GM23338 (cell line): ENCODE data around the gene SPEM3. TPM values are rescaled to one million over a fixed set of nuclear protein-coding genes. Genes with fewer than 3 reads are reported as not detected.

Source experiments
- ATAC-seq: fragments of 200-7000 bp; cut with Tn5 transposase; 3 replicates; pipeline ENCODE4 v1.9.1; 2020
- DNase-seq: peaks from one replicate; pipeline ENCODE4 v3.0.0-alpha.2; 2015; ENCODE audit warnings: low spot score
- H2AFZ ChIP-seq: fragments of 200-600 bp; sonication (generic); 2 replicates; pipeline ENCODE4 v1.8.0; 2016; ENCODE audit warnings: antibody characterized with exemption, mild to moderate bottlenecking, moderate library complexity
- H3F3A ChIP-seq: fragments of 200-600 bp; sonication (generic); replicated peaks from 2 replicates; pipeline ENCODE4 v1.8.0; 2017; ENCODE audit warnings: antibody characterized with exemption, mixed run types, low read depth
- H3K27ac ChIP-seq: fragments of 200-600 bp; sonication (generic); 2 replicates; pipeline ENCODE4 v1.6.1; 2016; ENCODE audit warnings: low read depth
- H3K27me3 ChIP-seq: fragments of 200-600 bp; sonication (generic); 2 replicates; pipeline ENCODE4 v1.8.0; 2016; ENCODE audit warnings: mild to moderate bottlenecking, mixed run types, moderate library complexity; ENCODE audit not compliant: insufficient read depth
- H3K36me3 ChIP-seq: fragments of 200-600 bp; sonication (generic); 2 replicates; pipeline ENCODE4 v1.8.0; 2016; ENCODE audit warnings: mild to moderate bottlenecking; ENCODE audit not compliant: insufficient read depth
- H3K4me1 ChIP-seq: fragments of 200-600 bp; sonication (generic); 2 replicates; pipeline ENCODE4 v1.8.0; 2016; ENCODE audit warnings: mild to moderate bottlenecking, moderate library complexity; ENCODE audit not compliant: insufficient read depth
- H3K4me2 ChIP-seq: fragments of 200-600 bp; sonication (generic); 2 replicates; pipeline ENCODE4 v1.7.1; 2017; ENCODE audit warnings: mixed run types
- H3K4me3 ChIP-seq: fragments of 200-600 bp; sonication (generic); 2 replicates; pipeline ENCODE4 v1.6.1; 2016; ENCODE audit warnings: mixed run types
- H3K79me2 ChIP-seq: fragments of 200-600 bp; sonication (generic); replicated peaks from 2 replicates; pipeline ENCODE4 v1.8.0; 2017; ENCODE audit warnings: mild to moderate bottlenecking; ENCODE audit not compliant: insufficient read depth
- H3K9me2 ChIP-seq: fragments of 200-600 bp; sonication (generic); 2 replicates; pipeline ENCODE4 v1.8.0; 2017; ENCODE audit not compliant: insufficient read depth
- H4K20me1 ChIP-seq: fragments of 200-600 bp; sonication (generic); replicated peaks from 2 replicates; pipeline ENCODE4 v1.8.0; 2017; ENCODE audit warnings: mild to moderate bottlenecking; ENCODE audit not compliant: insufficient read depth
- H3K27ac Mint-ChIP-seq: 2 replicates; pipeline ENCODE4 v1.8.0; 2020; ENCODE audit warnings: inconsistent platforms, mild to moderate bottlenecking, moderate library complexity, mixed read lengths
- H3K27me3 Mint-ChIP-seq: 3 replicates; pipeline ENCODE4 v1.8.0; 2022; ENCODE audit warnings: low read depth, mild to moderate bottlenecking, moderate library complexity, mixed read lengths, inconsistent platforms; ENCODE audit not compliant: insufficient read depth, poor library complexity
- H3K36me3 Mint-ChIP-seq: 3 replicates; pipeline ENCODE4 v1.8.0; 2021; ENCODE audit warnings: low read depth, mild to moderate bottlenecking, inconsistent platforms, moderate library complexity, mixed read lengths
- H3K4me1 Mint-ChIP-seq: 3 replicates; pipeline ENCODE4 v1.8.0; 2020; ENCODE audit warnings: mild to moderate bottlenecking, inconsistent platforms, mixed read lengths
- H3K4me3 Mint-ChIP-seq: 3 replicates; pipeline ENCODE4 v1.8.0; 2021; ENCODE audit warnings: moderate library complexity, mild to moderate bottlenecking, inconsistent platforms, mixed read lengths
- H3K9me3 Mint-ChIP-seq: 3 replicates; pipeline ENCODE4 v1.8.0; 2020; ENCODE audit warnings: moderate library complexity, mild to moderate bottlenecking, inconsistent platforms, mixed read lengths
- CREB1 ChIP-seq: fragments of 250-450 bp; sonication (Bioruptor Pico); IDR thresholded peaks from 2 replicates; pipeline ENCODE4 v1.5.0; 2020; ENCODE audit warnings: low read depth, mild to moderate bottlenecking, moderate library complexity
- EZH2 ChIP-seq: fragments of 200-600 bp; sonication (generic); IDR thresholded peaks from one replicate; pipeline ENCODE4 v1.8.0; 2017; ENCODE audit warnings: antibody characterized with exemption, mild to moderate bottlenecking, low read depth; ENCODE audit not compliant: unreplicated experiment
- JUNB ChIP-seq: IDR thresholded peaks from one replicate; pipeline ENCODE4 v1.6.1; 2016; ENCODE audit warnings: antibody characterized with exemption; ENCODE audit not compliant: unreplicated experiment
- NANOG ChIP-seq: IDR thresholded peaks from 2 replicates; pipeline ENCODE4 v1.6.1; 2016; ENCODE audit warnings: antibody characterized with exemption, borderline replicate concordance
- POLR2AphosphoS5 ChIP-seq: IDR thresholded peaks from 2 replicates; pipeline ENCODE4 v1.6.1; 2016; ENCODE audit warnings: antibody characterized with exemption, low read depth
- STAT1 ChIP-seq: IDR thresholded peaks from one replicate; pipeline ENCODE4 v1.6.1; 2016; ENCODE audit warnings: antibody characterized with exemption; ENCODE audit not compliant: unreplicated experiment
- ZNF114 ChIP-seq: fragments of 250-450 bp; sonication (Bioruptor Pico); IDR thresholded peaks from 2 replicates; pipeline ENCODE4 v1.5.0; 2020; ENCODE audit warnings: mild to moderate bottlenecking, moderate library complexity
- ZNF331 ChIP-seq: fragments of 250-450 bp; sonication (Bioruptor Pico); IDR thresholded peaks from 2 replicates; pipeline ENCODE4 v1.5.0; 2020; ENCODE audit warnings: low read depth, mild to moderate bottlenecking, moderate library complexity
- polyA plus RNA-seq: library from polyadenylated mRNA; unstranded; fragments of >200 nt; fragmentation: Nextera tagmentation; extraction: Ambion mirVana; gene quantifications from 2 replicates; pipeline ENCODE4 v1.2.1, GENCODE V29; 2016
- total RNA-seq: library from RNA; depleted of rRNA; stranded (reverse); fragments of >200 nt; shearing (Covaris generic); gene quantifications from 2 replicates; pipeline ENCODE4 v1.2.3, GENCODE V29; 2014
- TF ChIP-seq, protein P1 (sequence below): fragments of 250-450 bp; sonication (Bioruptor Pico); IDR thresholded peaks from 2 replicates; pipeline ENCODE4 v1.5.0; 2020; ENCODE audit warnings: mild to moderate bottlenecking, moderate library complexity
- TF ChIP-seq, protein P2 (sequence below): IDR thresholded peaks from 2 replicates; pipeline ENCODE4 v1.6.1; 2016; ENCODE audit warnings: antibody characterized with exemption
- TF ChIP-seq, protein P3 (sequence below), 2 experiments: fragments of 200-600 bp in 1 of 2; sonication (generic) in 1 of 2; conservative IDR thresholded peaks; 2 replicates each; pipeline versions ENCODE4 v1.5.1 to v1.6.1; 2016 to 2017; ENCODE audit warnings: antibody characterized with exemption in 2 of 2, low read depth in 2 of 2, mild to moderate bottlenecking in 2 of 2, moderate library complexity in 1 of 2

SPEM3 gene
- total and polyA plus RNA-seq, 2 experiments from 2014 or later: not detected

DNA sequence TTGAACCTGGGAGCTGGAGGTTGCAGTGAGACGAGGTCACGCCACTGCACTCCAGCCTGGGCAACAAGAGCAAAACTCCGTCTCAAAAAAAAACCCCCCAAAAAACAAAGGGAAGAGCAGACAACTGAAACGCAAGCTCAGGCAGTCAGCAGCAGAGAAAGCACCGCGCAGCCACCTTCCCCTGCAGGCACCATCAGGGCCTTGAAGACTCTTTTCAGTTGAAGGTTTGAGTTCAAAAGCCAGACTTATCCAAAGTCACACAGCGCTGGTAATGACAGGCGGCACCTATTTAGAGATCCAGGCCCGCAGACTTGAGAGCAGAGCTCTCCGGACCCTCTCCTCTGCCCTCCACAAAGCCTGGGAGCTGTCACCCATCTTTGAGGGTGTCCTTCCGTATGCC lies 39.6 kb downstream of the SPEM3 start:
- H3K9me2 ChIP-seq: no peaks in the 10 kb centered on the region
- H3F3A ChIP-seq: no peaks in the 10 kb centered on the region
- H3K4me2 ChIP-seq: no peak overlapping the region
- no peak for TF ChIP-seq JUNB
- peaks cover 8% of the 10 kb centered on the region; the same call in 2 of the 3 replicates for H3K4me1 Mint-ChIP-seq
- H2AFZ ChIP-seq: no peak overlapping the region
- H3K27me3 Mint-ChIP-seq: peaks cover 10% of the 10 kb centered on the region
- peaks cover 7% of the 10 kb centered on the region for H3K36me3 Mint-ChIP-seq
- H3K27ac ChIP-seq: no peak overlapping the region
- H3K27ac Mint-ChIP-seq: no peak overlapping the region
- no peaks in the 10 kb centered on the region for H4K20me1 ChIP-seq
- no peak overlapping the region for H3K4me3 ChIP-seq
- no peaks in the 10 kb centered on the region for H3K9me3 Mint-ChIP-seq
- ATAC-seq: no peak
- H3K27me3 ChIP-seq: no peaks in the 10 kb centered on the region
- DNase-seq: no peak
- H3K4me3 Mint-ChIP-seq: no peak overlapping the region
- H3K36me3 ChIP-seq: no peaks in the 10 kb centered on the region
- peaks cover 4% of the 10 kb centered on the region; the same call in 1 of the 2 replicates for H3K4me1 ChIP-seq
- H3K79me2 ChIP-seq: peaks cover 14% of the 10 kb centered on the region; the same call in 1 of the 2 replicates

DNA sequence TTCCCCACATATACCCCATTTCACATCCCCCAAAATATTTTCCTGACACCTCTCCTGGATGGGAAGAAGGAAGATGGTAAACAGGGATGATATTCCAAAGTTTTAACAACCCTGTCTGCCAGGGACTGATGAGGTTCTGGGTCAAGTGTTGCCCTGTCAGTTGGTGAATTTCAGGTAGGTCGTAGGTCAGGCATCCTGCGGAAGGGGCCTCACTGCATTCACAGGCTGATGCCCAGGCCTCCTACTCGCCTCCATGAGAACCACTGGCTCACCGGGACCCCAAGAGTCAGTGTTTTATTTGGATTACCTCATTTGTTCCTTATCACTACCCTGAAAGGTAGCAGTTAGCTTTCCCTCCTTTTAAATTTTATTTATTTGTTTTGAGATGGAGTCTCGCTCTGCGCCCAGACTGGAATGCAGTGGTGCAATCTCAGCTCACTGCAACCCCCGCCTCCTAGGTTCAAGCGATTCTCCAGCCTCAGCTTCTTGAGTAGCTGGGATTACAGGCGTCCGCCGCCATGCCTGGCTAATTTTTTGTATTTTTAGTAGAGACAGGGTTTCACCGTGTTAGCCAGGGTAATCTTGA lies 40.2 kb downstream of the SPEM3 start:
- H3K4me3 ChIP-seq: no peak overlapping the region
- peaks cover 6% of the 10 kb centered on the region for H3K27me3 Mint-ChIP-seq
- H3K4me2 ChIP-seq: no peak overlapping the region
- DNase-seq (no peak), ATAC-seq (no peak)
- no peaks in the 10 kb centered on the region for H3K9me2 ChIP-seq
- no peak overlapping the region for H3K4me3 Mint-ChIP-seq
- peaks cover 4% of the 10 kb centered on the region; the same call in 1 of the 2 replicates for H3K4me1 ChIP-seq
- no peaks in the 10 kb centered on the region for H3K27me3 ChIP-seq
- peaks cover 6% of the 10 kb centered on the region for H3K36me3 Mint-ChIP-seq
- no peak overlapping the region for H3K27ac ChIP-seq
- H3K36me3 ChIP-seq: no peaks in the 10 kb centered on the region
- peaks cover 14% of the 10 kb centered on the region; the same call in 1 of the 2 replicates for H3K79me2 ChIP-seq
- H2AFZ ChIP-seq: no peak overlapping the region
- H3F3A ChIP-seq: no peaks in the 10 kb centered on the region
- no peak overlapping the region for H3K27ac Mint-ChIP-seq
- H3K4me1 Mint-ChIP-seq: peaks cover 8% of the 10 kb centered on the region; the same call in 2 of the 3 replicates
- H3K9me3 Mint-ChIP-seq: no peaks in the 10 kb centered on the region
- H4K20me1 ChIP-seq: no peaks in the 10 kb centered on the region
- TF ChIP-seq STAT1 (no peak), NANOG (no peak), EZH2 (no peak), JUNB (no peak), ZNF331 (CRISPR knock-in tag) (no peak), CREB1 (no peak), ZNF114 (CRISPR knock-in tag) (no peak), POLR2AphosphoS5 (no peak)
- TF ChIP-seq, protein P1, sequence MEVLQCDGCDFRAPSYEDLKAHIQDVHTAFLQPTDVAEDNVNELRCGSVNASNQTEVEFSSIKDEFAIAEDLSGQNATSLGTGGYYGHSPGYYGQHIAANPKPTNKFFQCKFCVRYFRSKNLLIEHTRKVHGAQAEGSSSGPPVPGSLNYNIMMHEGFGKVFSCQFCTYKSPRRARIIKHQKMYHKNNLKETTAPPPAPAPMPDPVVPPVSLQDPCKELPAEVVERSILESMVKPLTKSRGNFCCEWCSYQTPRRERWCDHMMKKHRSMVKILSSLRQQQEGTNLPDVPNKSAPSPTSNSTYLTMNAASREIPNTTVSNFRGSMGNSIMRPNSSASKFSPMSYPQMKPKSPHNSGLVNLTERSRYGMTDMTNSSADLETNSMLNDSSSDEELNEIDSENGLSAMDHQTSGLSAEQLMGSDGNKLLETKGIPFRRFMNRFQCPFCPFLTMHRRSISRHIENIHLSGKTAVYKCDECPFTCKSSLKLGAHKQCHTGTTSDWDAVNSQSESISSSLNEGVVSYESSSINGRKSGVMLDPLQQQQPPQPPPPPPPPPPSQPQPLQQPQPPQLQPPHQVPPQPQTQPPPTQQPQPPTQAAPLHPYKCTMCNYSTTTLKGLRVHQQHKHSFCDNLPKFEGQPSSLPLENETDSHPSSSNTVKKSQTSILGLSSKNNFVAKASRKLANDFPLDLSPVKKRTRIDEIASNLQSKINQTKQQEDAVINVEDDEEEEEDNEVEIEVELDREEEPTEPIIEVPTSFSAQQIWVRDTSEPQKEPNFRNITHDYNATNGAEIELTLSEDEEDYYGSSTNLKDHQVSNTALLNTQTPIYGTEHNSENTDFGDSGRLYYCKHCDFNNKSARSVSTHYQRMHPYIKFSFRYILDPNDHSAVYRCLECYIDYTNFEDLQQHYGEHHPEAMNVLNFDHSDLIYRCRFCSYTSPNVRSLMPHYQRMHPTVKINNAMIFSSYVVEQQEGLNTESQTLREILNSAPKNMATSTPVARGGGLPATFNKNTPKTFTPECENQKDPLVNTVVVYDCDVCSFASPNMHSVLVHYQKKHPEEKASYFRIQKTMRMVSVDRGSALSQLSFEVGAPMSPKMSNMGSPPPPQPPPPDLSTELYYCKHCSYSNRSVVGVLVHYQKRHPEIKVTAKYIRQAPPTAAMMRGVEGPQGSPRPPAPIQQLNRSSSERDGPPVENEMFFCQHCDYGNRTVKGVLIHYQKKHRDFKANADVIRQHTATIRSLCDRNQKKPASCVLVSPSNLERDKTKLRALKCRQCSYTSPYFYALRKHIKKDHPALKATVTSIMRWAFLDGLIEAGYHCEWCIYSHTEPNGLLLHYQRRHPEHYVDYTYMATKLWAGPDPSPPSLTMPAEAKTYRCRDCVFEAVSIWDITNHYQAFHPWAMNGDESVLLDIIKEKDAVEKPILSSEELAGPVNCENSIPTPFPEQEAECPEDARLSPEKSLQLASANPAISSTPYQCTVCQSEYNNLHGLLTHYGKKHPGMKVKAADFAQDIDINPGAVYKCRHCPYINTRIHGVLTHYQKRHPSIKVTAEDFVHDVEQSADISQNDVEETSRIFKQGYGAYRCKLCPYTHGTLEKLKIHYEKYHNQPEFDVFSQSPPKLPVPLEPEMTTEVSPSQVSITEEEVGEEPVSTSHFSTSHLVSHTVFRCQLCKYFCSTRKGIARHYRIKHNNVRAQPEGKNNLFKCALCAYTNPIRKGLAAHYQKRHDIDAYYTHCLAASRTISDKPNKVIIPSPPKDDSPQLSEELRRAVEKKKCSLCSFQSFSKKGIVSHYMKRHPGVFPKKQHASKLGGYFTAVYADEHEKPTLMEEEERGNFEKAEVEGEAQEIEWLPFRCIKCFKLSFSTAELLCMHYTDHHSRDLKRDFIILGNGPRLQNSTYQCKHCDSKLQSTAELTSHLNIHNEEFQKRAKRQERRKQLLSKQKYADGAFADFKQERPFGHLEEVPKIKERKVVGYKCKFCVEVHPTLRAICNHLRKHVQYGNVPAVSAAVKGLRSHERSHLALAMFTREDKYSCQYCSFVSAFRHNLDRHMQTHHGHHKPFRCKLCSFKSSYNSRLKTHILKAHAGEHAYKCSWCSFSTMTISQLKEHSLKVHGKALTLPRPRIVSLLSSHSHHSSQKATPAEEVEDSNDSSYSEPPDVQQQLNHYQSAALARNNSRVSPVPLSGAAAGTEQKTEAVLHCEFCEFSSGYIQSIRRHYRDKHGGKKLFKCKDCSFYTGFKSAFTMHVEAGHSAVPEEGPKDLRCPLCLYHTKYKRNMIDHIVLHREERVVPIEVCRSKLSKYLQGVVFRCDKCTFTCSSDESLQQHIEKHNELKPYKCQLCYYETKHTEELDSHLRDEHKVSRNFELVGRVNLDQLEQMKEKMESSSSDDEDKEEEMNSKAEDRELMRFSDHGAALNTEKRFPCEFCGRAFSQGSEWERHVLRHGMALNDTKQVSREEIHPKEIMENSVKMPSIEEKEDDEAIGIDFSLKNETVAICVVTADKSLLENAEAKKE (CRISPR knock-in tag): no peak
- TF ChIP-seq, protein P2, sequence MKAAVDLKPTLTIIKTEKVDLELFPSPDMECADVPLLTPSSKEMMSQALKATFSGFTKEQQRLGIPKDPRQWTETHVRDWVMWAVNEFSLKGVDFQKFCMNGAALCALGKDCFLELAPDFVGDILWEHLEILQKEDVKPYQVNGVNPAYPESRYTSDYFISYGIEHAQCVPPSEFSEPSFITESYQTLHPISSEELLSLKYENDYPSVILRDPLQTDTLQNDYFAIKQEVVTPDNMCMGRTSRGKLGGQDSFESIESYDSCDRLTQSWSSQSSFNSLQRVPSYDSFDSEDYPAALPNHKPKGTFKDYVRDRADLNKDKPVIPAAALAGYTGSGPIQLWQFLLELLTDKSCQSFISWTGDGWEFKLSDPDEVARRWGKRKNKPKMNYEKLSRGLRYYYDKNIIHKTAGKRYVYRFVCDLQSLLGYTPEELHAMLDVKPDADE: no peak
- TF ChIP-seq, protein P3, sequence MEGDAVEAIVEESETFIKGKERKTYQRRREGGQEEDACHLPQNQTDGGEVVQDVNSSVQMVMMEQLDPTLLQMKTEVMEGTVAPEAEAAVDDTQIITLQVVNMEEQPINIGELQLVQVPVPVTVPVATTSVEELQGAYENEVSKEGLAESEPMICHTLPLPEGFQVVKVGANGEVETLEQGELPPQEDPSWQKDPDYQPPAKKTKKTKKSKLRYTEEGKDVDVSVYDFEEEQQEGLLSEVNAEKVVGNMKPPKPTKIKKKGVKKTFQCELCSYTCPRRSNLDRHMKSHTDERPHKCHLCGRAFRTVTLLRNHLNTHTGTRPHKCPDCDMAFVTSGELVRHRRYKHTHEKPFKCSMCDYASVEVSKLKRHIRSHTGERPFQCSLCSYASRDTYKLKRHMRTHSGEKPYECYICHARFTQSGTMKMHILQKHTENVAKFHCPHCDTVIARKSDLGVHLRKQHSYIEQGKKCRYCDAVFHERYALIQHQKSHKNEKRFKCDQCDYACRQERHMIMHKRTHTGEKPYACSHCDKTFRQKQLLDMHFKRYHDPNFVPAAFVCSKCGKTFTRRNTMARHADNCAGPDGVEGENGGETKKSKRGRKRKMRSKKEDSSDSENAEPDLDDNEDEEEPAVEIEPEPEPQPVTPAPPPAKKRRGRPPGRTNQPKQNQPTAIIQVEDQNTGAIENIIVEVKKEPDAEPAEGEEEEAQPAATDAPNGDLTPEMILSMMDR (conservative IDR thresholded peaks at IDR 0.05; ENCODE audit: low read depth in 2 of 2): no peak
